ENCODE results near the gene GNAI2.

DNA sequence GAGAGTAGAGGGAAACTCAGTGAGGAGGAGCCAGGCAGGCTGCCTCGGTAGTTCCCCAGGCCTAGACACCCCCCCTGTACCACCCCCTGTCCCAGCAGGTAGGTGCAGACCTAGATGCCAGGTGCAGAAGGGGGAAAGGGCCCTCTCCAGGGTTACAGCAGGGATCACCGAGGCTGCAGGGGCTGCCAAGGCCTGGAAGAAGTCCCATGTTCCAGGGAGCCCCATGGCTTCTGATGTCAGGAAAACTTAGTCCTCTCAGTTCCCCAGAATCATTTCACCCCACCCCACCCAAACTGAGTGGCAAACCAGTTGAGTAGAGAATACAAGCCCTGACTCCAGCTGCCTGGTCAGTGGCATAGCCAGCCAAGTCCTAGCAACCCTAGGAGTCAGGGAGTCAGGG lies 25.5 kb downstream of the GNAI2 start:
- no peak for TF ChIP-seq ZFX (IDR thresholded peaks at IDR 0.05; ENCODE audit: borderline replicate concordance)
- TF ChIP-seq, protein P1, sequence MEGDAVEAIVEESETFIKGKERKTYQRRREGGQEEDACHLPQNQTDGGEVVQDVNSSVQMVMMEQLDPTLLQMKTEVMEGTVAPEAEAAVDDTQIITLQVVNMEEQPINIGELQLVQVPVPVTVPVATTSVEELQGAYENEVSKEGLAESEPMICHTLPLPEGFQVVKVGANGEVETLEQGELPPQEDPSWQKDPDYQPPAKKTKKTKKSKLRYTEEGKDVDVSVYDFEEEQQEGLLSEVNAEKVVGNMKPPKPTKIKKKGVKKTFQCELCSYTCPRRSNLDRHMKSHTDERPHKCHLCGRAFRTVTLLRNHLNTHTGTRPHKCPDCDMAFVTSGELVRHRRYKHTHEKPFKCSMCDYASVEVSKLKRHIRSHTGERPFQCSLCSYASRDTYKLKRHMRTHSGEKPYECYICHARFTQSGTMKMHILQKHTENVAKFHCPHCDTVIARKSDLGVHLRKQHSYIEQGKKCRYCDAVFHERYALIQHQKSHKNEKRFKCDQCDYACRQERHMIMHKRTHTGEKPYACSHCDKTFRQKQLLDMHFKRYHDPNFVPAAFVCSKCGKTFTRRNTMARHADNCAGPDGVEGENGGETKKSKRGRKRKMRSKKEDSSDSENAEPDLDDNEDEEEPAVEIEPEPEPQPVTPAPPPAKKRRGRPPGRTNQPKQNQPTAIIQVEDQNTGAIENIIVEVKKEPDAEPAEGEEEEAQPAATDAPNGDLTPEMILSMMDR (IDR thresholded peaks at IDR 0.05): no peak
